Gastrocnemius medialis (tissue), 4 donors: ENCODE data around the gene KLF7.

ENCODE experiments used
- POLR2A ChIP-seq, 2 donors: fragments of 450-650 bp; IDR thresholded peaks; one replicate each; pipeline ENCODE4 v1.6.1; 2017; ENCODE audit warnings: antibody characterized with exemption in 2 of 2, mild to moderate bottlenecking in 2 of 2, moderate library complexity in 2 of 2
- TF ChIP-seq, protein P1 (sequence below), 5 experiments: fragments of 450-650 bp in 3 of 5; fragments of 200-600 bp in 2 of 5; sonication (generic) in 2 of 5; IDR thresholded peaks in 4 of 5; conservative IDR thresholded peaks in 1 of 5; 1 replicate in 4 of 5; 2 replicates in 1 of 5; pipeline ENCODE4 v1.5.1; 2016 to 2019; ENCODE audit warnings: antibody characterized with exemption in 5 of 5, mild to moderate bottlenecking in 3 of 5, moderate library complexity in 3 of 5

DNA sequence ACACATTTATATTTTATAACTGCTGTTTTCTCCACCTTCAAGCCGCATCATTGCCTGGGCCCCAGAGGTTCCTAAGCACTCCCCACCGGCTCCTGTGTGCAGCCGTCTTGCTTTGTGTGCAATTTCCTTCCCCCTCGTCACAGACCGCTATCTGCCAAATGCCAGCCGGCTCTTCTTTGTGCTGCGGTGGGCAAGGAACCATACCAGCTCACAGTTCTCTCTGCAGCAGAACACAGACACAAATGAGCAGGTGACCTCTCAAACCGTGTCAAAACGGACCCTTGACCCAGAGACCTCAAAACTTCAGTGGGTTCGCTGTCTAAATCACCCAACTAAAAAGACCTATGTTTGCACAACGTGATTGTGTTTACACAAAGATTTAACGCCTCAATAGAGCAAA is 58.2 kb downstream of the KLF7 start:
- no peak for TF ChIP-seq POLR2A (IDR thresholded peaks at IDR 0.05)
- TF ChIP-seq, protein P1, sequence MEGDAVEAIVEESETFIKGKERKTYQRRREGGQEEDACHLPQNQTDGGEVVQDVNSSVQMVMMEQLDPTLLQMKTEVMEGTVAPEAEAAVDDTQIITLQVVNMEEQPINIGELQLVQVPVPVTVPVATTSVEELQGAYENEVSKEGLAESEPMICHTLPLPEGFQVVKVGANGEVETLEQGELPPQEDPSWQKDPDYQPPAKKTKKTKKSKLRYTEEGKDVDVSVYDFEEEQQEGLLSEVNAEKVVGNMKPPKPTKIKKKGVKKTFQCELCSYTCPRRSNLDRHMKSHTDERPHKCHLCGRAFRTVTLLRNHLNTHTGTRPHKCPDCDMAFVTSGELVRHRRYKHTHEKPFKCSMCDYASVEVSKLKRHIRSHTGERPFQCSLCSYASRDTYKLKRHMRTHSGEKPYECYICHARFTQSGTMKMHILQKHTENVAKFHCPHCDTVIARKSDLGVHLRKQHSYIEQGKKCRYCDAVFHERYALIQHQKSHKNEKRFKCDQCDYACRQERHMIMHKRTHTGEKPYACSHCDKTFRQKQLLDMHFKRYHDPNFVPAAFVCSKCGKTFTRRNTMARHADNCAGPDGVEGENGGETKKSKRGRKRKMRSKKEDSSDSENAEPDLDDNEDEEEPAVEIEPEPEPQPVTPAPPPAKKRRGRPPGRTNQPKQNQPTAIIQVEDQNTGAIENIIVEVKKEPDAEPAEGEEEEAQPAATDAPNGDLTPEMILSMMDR (IDR thresholded peaks at IDR 0.05 in 4 of 5, conservative IDR thresholded peaks at IDR 0.05 in 1 of 5): no peak
